Activated naive CD4-positive, alpha-beta T cell treated with anti-CD3 and anti-CD28 coated beads for 36 hours (primary cell): ENCODE measurements around the gene SLC49A3. TPM values are rescaled to one million over a fixed set of nuclear protein-coding genes. Genes with fewer than 3 reads are reported as not detected.
A peak's percentile ranks its signal among the peaks of the same experiment; 100 is the strongest.

Experiments used
- CTCF ChIA-PET: fragments of 350-600 bp; sonication (Branson Sonifier 250); formaldehyde crosslinking; loops from one replicate; lab custom pipeline; 2021; ENCODE audit warnings: antibody characterized with exemption; lab: Charles Lee
- DNase-seq: peaks from one replicate; pipeline ENCODE4 v3.0.0-alpha.2; 2020
- H3K27ac Mint-ChIP-seq: one replicate; pipeline ENCODE4 v1.8.0; 2021; ENCODE audit warnings: mild to moderate bottlenecking, mixed read lengths
- H3K27me3 Mint-ChIP-seq: one replicate; pipeline ENCODE4 v1.8.0; 2021; ENCODE audit warnings: low read depth, mixed read lengths
- H3K36me3 Mint-ChIP-seq: one replicate; pipeline ENCODE4 v1.8.0; 2021; ENCODE audit warnings: low read depth, mixed read lengths
- H3K4me1 Mint-ChIP-seq: one replicate; pipeline ENCODE4 v1.8.0; 2021; ENCODE audit warnings: low read depth, mixed read lengths
- H3K4me3 Mint-ChIP-seq: one replicate; pipeline ENCODE4 v1.8.0; 2021; ENCODE audit warnings: mild to moderate bottlenecking, moderate library complexity, mixed read lengths
- H3K9me3 Mint-ChIP-seq: one replicate; pipeline ENCODE4 v1.8.0; 2021; ENCODE audit warnings: mixed read lengths
- intact Hi-C: fragments of 100-400 bp; cut with micrococcal nuclease; formaldehyde crosslinking; loops from one replicate; pipeline ENCODE4 v1.15.1; 2023
- total RNA-seq, 2 experiments: library from RNA; stranded (reverse); gene quantifications; one replicate each; pipeline ENCODE4 v1.2.3, GENCODE V29; 2021

Gene SLC49A3
- total RNA-seq, 2 experiments from 2014 or later, result not detected

GRCh38 chr4:665381-665750 lies 23.6 kb downstream of the SLC49A3 start:
- intact Hi-C loops, result no loop called here
- CTCF ChIA-PET, result no interaction called here
- Mint-ChIP-seq H3K27ac (no peak overlapping the region), H3K36me3 (peaks cover 3% of the 10 kb centered on the region), H3K4me3 (peak overlapping the region; percentile 82), H3K4me1 (peaks cover 18% of the 10 kb centered on the region), H3K27me3 (no peaks in the 10 kb centered on the region), H3K9me3 (no peaks in the 10 kb centered on the region)
- DNase-seq, result no peak

- peaks cover 18% of the 10 kb centered on the region for H3K4me1 Mint-ChIP-seq
- H3K27me3 Mint-ChIP-seq, result no peaks in the 10 kb centered on the region
- no peak overlapping the region for H3K27ac Mint-ChIP-seq
- CTCF ChIA-PET, result interaction anchor here (1.1 kb wide), 1 partner anchor 9 kb away, joined by 5 read pairs; the partner anchor contains the start of gene ATP5ME
- intact Hi-C loops, result loop anchor here (1.0 to 5.0 kb wide), 2 partner anchors 10 to 542 kb away; partner anchors contain the start of genes ATP5ME, MYL5 and ZNF718
- peak; percentile 3 for DNase-seq
- no peaks in the 10 kb centered on the region for H3K9me3 Mint-ChIP-seq
- peaks cover 6% of the 10 kb centered on the region for H3K36me3 Mint-ChIP-seq
- peak overlapping the region; percentile 82 for H3K4me3 Mint-ChIP-seq
Measured at GRCh38 chr4:664713-665231, 24.2 kb downstream of the SLC49A3 start.

GRCh38 chr4:663438-664428 lies 25.2 kb downstream of the SLC49A3 start:
- Mint-ChIP-seq H3K4me1 (peaks cover 18% of the 10 kb centered on the region), H3K36me3 (peaks cover 6% of the 10 kb centered on the region), H3K27me3 (no peaks in the 10 kb centered on the region), H3K9me3 (no peaks in the 10 kb centered on the region), H3K27ac (peak overlapping the region; percentile 84), H3K4me3 (peak overlapping the region; percentile 82)
- CTCF ChIA-PET, result interaction anchor here (1.1 kb wide), 1 partner anchor 10 kb away, joined by 5 read pairs; the partner anchor contains the start of gene ATP5ME
- peak; percentile 74 for DNase-seq
- intact Hi-C loops, result loop anchor here (1.0 to 5.0 kb wide), 2 partner anchors 11 to 541 kb away; partner anchors contain the start of genes ATP5ME, MYL5 and ZNF718

DNA sequence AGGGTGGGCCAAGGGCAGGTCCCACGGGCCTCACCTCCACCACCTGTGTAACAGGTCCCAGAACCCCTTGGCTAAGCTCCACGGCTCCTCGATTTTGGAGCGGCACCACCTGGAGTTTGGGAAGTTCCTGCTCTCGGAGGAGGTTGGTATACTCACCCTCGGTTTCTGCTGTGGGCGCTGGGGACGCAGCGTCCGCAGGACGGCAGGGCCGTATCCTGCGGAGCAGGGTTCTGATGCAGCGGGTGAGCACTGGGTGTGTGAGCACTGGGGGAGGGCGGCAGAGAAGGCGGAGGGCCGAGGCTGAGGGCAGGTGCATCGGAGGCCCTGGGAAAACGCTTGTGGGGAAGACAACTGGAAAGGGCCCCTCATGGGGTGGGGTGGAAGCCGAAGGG lies 25.9 kb downstream of the SLC49A3 start:
- H3K4me3 Mint-ChIP-seq, result peak overlapping the region; percentile 76
- no peaks in the 10 kb centered on the region for H3K27me3 Mint-ChIP-seq
- peaks cover 6% of the 10 kb centered on the region for H3K36me3 Mint-ChIP-seq
- H3K4me1 Mint-ChIP-seq, result peaks cover 18% of the 10 kb centered on the region
- intact Hi-C loops, result loop anchor here (5.0 kb wide), 1 partner anchor 541 kb away; the partner anchor contains the start of gene ZNF718
- H3K27ac Mint-ChIP-seq, result peak overlapping the region; percentile 81
- DNase-seq, result peak; percentile 4
- H3K9me3 Mint-ChIP-seq, result no peaks in the 10 kb centered on the region
- CTCF ChIA-PET, result no interaction called here

GRCh38 chr4:661881-662761 lies 26.8 kb downstream of the SLC49A3 start:
- no peaks in the 10 kb centered on the region for H3K9me3 Mint-ChIP-seq
- CTCF ChIA-PET, result no interaction called here
- intact Hi-C loops, result loop anchor here (5.0 kb wide), 1 partner anchor 540 kb away; the partner anchor contains the start of gene ZNF718
- H3K27me3 Mint-ChIP-seq, result no peaks in the 10 kb centered on the region
- H3K4me1 Mint-ChIP-seq, result peaks cover 18% of the 10 kb centered on the region
- DNase-seq, result peak; percentile 3
- H3K27ac Mint-ChIP-seq, result no peak overlapping the region
- peaks cover 6% of the 10 kb centered on the region for H3K36me3 Mint-ChIP-seq
- peak overlapping the region; percentile 41 for H3K4me3 Mint-ChIP-seq

GRCh38 chr4:661231-661630 lies 27.7 kb downstream of the SLC49A3 start:
- Mint-ChIP-seq H3K27ac (no peak overlapping the region), H3K4me3 (no peak overlapping the region), H3K36me3 (peaks cover 6% of the 10 kb centered on the region), H3K9me3 (no peaks in the 10 kb centered on the region), H3K4me1 (peaks cover 18% of the 10 kb centered on the region), H3K27me3 (no peaks in the 10 kb centered on the region)
- CTCF ChIA-PET, result no interaction called here
- DNase-seq, result no peak
- intact Hi-C loops, result loop anchor here (5.0 kb wide), 1 partner anchor 539 kb away; the partner anchor contains the start of gene ZNF718

- Mint-ChIP-seq H3K4me3 (no peak overlapping the region), H3K27me3 (no peaks in the 10 kb centered on the region), H3K36me3 (peaks cover 6% of the 10 kb centered on the region), H3K27ac (no peak overlapping the region), H3K4me1 (peaks cover 16% of the 10 kb centered on the region), H3K9me3 (no peaks in the 10 kb centered on the region)
- CTCF ChIA-PET, result no interaction called here
- no peak for DNase-seq
- intact Hi-C loops, result loop anchor here (5.0 kb wide), 1 partner anchor 538 kb away; the partner anchor contains the start of gene ZNF718
Measured at GRCh38 chr4:660401-660800, 28.6 kb downstream of the SLC49A3 start.

GRCh38 chr4:659851-660250 lies 29.1 kb downstream of the SLC49A3 start:
- Mint-ChIP-seq H3K9me3 (no peaks in the 10 kb centered on the region), H3K27ac (no peak overlapping the region), H3K27me3 (no peaks in the 10 kb centered on the region), H3K4me3 (no peak overlapping the region), H3K4me1 (peaks cover 11% of the 10 kb centered on the region), H3K36me3 (peaks cover 6% of the 10 kb centered on the region)
- DNase-seq, result no peak
- CTCF ChIA-PET, result no interaction called here
- intact Hi-C loops, result loop anchor here (5.0 kb wide), 1 partner anchor 538 kb away; the partner anchor contains the start of gene ZNF718

- Mint-ChIP-seq H3K27ac (no peak overlapping the region), H3K4me1 (peaks cover 6% of the 10 kb centered on the region), H3K4me3 (no peak overlapping the region), H3K27me3 (no peaks in the 10 kb centered on the region), H3K36me3 (peaks cover 6% of the 10 kb centered on the region), H3K9me3 (no peaks in the 10 kb centered on the region)
- DNase-seq, result no peak
- CTCF ChIA-PET, result interaction anchor here (0.7 kb wide), 1 partner anchor 56 kb away, joined by 3 read pairs; no protein-coding TSS in a partner anchor
- intact Hi-C loops, result no loop called here
Measured at GRCh38 chr4:658681-659667, 30.0 kb downstream of the SLC49A3 start.

GRCh38 chr4:657834-658667 lies 30.9 kb downstream of the SLC49A3 start:
- no peak overlapping the region for H3K27ac Mint-ChIP-seq
- intact Hi-C loops, result no loop called here
- H3K4me1 Mint-ChIP-seq, result peaks cover 5% of the 10 kb centered on the region
- DNase-seq, result no peak
- H3K36me3 Mint-ChIP-seq, result peaks cover 6% of the 10 kb centered on the region
- CTCF ChIA-PET, result interaction anchor here (0.7 kb wide), 1 partner anchor 55 kb away, joined by 3 read pairs; no protein-coding TSS in a partner anchor
- H3K9me3 Mint-ChIP-seq, result no peaks in the 10 kb centered on the region
- H3K4me3 Mint-ChIP-seq, result no peak overlapping the region
- H3K27me3 Mint-ChIP-seq, result no peaks in the 10 kb centered on the region
